Peyer's patch (tissue), 4 donors: Measurements from ENCODE around the gene PDE6H.

Source experiments
- POLR2A ChIP-seq, 2 donors: fragments of 450-650 bp; IDR thresholded peaks; one replicate each; pipeline ENCODE4 v1.5.1; 2017; ENCODE audit warnings: antibody characterized with exemption in 2 of 2, mild to moderate bottlenecking in 2 of 2, moderate library complexity in 2 of 2
- TF ChIP-seq, protein P1 (sequence below), 6 experiments: fragments of 450-650 bp in 4 of 6; fragments of 200-600 bp in 2 of 6; sonication (generic) in 1 of 6; IDR thresholded peaks; one replicate each; pipeline ENCODE4 v1.5.1; 2017 to 2019; ENCODE audit warnings: antibody characterized with exemption in 6 of 6, mild to moderate bottlenecking in 3 of 6, moderate library complexity in 1 of 6

DNA sequence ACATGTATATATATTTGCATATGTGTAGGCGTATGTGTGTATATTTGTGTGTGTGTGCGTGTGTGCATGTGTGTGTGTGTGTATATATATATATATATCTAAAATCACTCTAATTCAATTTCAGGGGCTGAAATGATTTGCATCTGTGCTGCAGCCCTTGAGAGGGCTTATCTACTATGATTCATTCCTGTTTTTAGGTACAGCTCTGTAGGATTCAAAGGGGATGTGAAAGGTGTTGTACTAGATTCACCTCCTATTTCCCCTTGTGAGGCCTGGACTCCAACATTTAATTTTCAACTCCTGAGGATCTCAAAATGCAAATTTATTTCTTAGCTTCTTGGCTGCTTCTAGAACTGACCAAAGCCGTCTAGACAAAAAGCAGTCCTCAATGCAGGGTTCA, 45.6 kb upstream of the PDE6H start:
- TF ChIP-seq, protein P1, sequence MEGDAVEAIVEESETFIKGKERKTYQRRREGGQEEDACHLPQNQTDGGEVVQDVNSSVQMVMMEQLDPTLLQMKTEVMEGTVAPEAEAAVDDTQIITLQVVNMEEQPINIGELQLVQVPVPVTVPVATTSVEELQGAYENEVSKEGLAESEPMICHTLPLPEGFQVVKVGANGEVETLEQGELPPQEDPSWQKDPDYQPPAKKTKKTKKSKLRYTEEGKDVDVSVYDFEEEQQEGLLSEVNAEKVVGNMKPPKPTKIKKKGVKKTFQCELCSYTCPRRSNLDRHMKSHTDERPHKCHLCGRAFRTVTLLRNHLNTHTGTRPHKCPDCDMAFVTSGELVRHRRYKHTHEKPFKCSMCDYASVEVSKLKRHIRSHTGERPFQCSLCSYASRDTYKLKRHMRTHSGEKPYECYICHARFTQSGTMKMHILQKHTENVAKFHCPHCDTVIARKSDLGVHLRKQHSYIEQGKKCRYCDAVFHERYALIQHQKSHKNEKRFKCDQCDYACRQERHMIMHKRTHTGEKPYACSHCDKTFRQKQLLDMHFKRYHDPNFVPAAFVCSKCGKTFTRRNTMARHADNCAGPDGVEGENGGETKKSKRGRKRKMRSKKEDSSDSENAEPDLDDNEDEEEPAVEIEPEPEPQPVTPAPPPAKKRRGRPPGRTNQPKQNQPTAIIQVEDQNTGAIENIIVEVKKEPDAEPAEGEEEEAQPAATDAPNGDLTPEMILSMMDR (IDR thresholded peaks at IDR 0.05): no peak
- no peak for TF ChIP-seq POLR2A (IDR thresholded peaks at IDR 0.05)
